HG03457 (cell line): ENCODE results near the gene OR2B2.

ENCODE experiments used
- ATAC-seq: cut with Tn5 transposase; IDR thresholded peaks from one replicate; pipeline ENCODE4 v1.9.1; 2021; ENCODE audit warnings: moderate number of reproducible peaks; ENCODE audit not compliant: unreplicated experiment

OR2B2 gene

GRCh38 chr6:27867945-27868300 lies 44.3 kb downstream of the OR2B2 start:
- ATAC-seq: no peak

GRCh38 chr6:27867051-27867944 lies 44.9 kb downstream of the OR2B2 start:
- ATAC-seq: no peak

- no peak for ATAC-seq
Observed at GRCh38 chr6:27866357-27867050, 45.7 kb downstream of the OR2B2 start.

GRCh38 chr6:27865850-27866356 lies 46.3 kb downstream of the OR2B2 start:
- no peak for ATAC-seq

GRCh38 chr6:27864906-27865849 lies 47.0 kb downstream of the OR2B2 start:
- ATAC-seq: peak; percentile 52

- ATAC-seq: no peak
Observed at GRCh38 chr6:27863962-27864905, 48.0 kb downstream of the OR2B2 start.

GRCh38 chr6:27862396-27863066 lies 49.7 kb downstream of the OR2B2 start:
- no peak for ATAC-seq

- ATAC-seq: no peak
Observed at GRCh38 chr6:27861861-27862260, 50.3 kb downstream of the OR2B2 start.

- no peak for ATAC-seq
Observed at GRCh38 chr6:27861276-27861840, 50.8 kb downstream of the OR2B2 start.
